ENCODE measurements around the gene MAP2K7.

DNA sequence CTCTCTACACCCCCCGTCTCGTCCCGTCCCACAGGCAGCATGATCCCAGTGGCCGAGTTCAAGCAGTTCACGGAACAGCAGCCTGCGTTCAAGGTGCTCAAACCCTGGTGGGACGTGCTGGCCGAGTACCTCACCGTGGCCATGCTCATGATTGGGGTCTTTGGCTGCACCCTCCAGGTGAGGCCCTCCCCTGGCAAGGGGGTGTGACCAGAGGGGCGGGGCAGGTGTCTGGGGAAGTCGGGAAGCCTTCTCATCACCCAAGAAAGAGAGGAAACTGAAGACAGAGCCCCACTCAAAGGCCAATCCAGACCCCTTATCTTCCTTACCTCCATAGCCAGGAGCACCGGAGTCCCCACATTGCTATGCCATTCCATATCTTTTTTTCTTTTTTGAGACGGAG lies 8.1 kb upstream of the MAP2K7 start:
- no peak for TF ChIP-seq CTCF (IDR thresholded peaks at IDR 0.05)
- TF ChIP-seq POLR2A (IDR thresholded peaks at IDR 0.05): no peak

Data from lower leg skin (tissue), 3 donors.